RWPE2 (cell line): Measurements from ENCODE around the gene RFLNA.

Experiments
- ATAC-seq: fragments of 200-7000 bp; cut with Tn5 transposase; 3 replicates; pipeline ENCODE4 v1.9.1; 2021; ENCODE audit warnings: low read depth
- DNase-seq: peaks from one replicate; pipeline ENCODE4 v3.0.0-alpha.2; 2020; ENCODE audit warnings: low spot score
- H3K27ac ChIP-seq: fragments of 450-650 bp; 2 replicates; pipeline ENCODE4 v1.5.1; 2017; ENCODE audit warnings: mild to moderate bottlenecking; ENCODE audit not compliant: poor library complexity, severe bottlenecking
- H3K27me3 ChIP-seq: fragments of 250-450 bp; sonication (Bioruptor Pico); 2 replicates; pipeline ENCODE4 v1.5.1; 2021; ENCODE audit warnings: mild to moderate bottlenecking, moderate library complexity; ENCODE audit not compliant: insufficient read depth, poor library complexity, severe bottlenecking
- H3K36me3 ChIP-seq: fragments of 250-450 bp; sonication (Bioruptor Pico); 2 replicates; pipeline ENCODE4 v1.5.1; 2020; ENCODE audit warnings: low read depth, mild to moderate bottlenecking, moderate library complexity
- H3K4me1 ChIP-seq: fragments of 250-450 bp; sonication (Bioruptor Pico); 2 replicates; pipeline ENCODE4 v1.5.1; 2021; ENCODE audit warnings: mild to moderate bottlenecking, moderate library complexity; ENCODE audit not compliant: insufficient read depth, poor library complexity, severe bottlenecking
- H3K4me3 ChIP-seq: fragments of 250-450 bp; sonication (Bioruptor Pico); 2 replicates; pipeline ENCODE4 v1.5.1; 2021; ENCODE audit warnings: mild to moderate bottlenecking, moderate library complexity; ENCODE audit not compliant: severe bottlenecking
- H3K9me3 ChIP-seq: fragments of 250-450 bp; sonication (Bioruptor Pico); 2 replicates; pipeline ENCODE4 v1.5.1; 2021; ENCODE audit warnings: mild to moderate bottlenecking, moderate library complexity; ENCODE audit not compliant: severe bottlenecking
- CTCF ChIP-seq: fragments of 450-650 bp; IDR thresholded peaks from one replicate; pipeline ENCODE4 v1.5.1; 2017; ENCODE audit warnings: mild to moderate bottlenecking, moderate library complexity; ENCODE audit not compliant: poor library complexity, severe bottlenecking

RFLNA gene

DNA sequence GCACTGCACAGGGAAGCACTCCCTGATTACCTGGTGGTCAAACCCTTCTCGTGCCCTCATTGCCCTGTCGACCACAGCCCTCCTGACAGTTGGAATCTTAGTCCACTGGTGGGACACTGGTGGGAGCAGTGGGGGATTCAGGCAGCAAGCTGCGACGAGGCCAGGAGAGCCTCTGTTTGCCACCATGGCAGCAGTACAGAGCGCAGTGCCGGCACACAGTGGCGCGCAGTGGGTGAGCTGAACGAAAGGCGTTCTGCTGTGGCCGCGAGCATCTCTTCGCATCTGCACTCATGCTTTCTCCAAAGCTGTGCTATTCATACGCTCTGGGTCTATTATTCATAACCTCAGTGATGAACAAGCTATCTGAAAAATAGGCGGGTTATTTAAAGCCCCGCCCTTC is 14.3 kb downstream of the RFLNA start:
- no peaks in the 10 kb centered on the region for H3K36me3 ChIP-seq
- no peak for TF ChIP-seq CTCF
- no peak for ATAC-seq
- H3K27ac ChIP-seq = no peak overlapping the region
- DNase-seq = no peak
- H3K27me3 ChIP-seq = no peaks in the 10 kb centered on the region
- H3K9me3 ChIP-seq = no peaks in the 10 kb centered on the region
- H3K4me3 ChIP-seq = no peak overlapping the region
- no peaks in the 10 kb centered on the region for H3K4me1 ChIP-seq

GRCh38 chr12:124309744-124310143 is 14.9 kb downstream of the RFLNA start:
- ATAC-seq (no peak), DNase-seq (no peak)
- Histone ChIP-seq H3K4me3 (no peak overlapping the region), H3K4me1 (no peaks in the 10 kb centered on the region), H3K9me3 (no peaks in the 10 kb centered on the region), H3K36me3 (no peaks in the 10 kb centered on the region), H3K27ac (no peak overlapping the region), H3K27me3 (no peaks in the 10 kb centered on the region)
- no peak for TF ChIP-seq CTCF

- ATAC-seq = no peak
- no peak for TF ChIP-seq CTCF
- DNase-seq = no peak
- Histone ChIP-seq H3K27me3 (no peaks in the 10 kb centered on the region), H3K4me1 (no peaks in the 10 kb centered on the region), H3K4me3 (no peak overlapping the region), H3K9me3 (no peaks in the 10 kb centered on the region), H3K27ac (no peak overlapping the region), H3K36me3 (no peaks in the 10 kb centered on the region)
Measured at GRCh38 chr12:124310178-124310577, 15.3 kb downstream of the RFLNA start.

GRCh38 chr12:124310785-124311184 is 15.9 kb downstream of the RFLNA start:
- no peak overlapping the region for H3K27ac ChIP-seq
- TF ChIP-seq CTCF = no peak
- no peak for ATAC-seq
- no peak overlapping the region for H3K4me3 ChIP-seq
- no peaks in the 10 kb centered on the region for H3K9me3 ChIP-seq
- H3K27me3 ChIP-seq = no peaks in the 10 kb centered on the region
- DNase-seq = no peak
- no peaks in the 10 kb centered on the region for H3K4me1 ChIP-seq
- no peaks in the 10 kb centered on the region for H3K36me3 ChIP-seq

DNA sequence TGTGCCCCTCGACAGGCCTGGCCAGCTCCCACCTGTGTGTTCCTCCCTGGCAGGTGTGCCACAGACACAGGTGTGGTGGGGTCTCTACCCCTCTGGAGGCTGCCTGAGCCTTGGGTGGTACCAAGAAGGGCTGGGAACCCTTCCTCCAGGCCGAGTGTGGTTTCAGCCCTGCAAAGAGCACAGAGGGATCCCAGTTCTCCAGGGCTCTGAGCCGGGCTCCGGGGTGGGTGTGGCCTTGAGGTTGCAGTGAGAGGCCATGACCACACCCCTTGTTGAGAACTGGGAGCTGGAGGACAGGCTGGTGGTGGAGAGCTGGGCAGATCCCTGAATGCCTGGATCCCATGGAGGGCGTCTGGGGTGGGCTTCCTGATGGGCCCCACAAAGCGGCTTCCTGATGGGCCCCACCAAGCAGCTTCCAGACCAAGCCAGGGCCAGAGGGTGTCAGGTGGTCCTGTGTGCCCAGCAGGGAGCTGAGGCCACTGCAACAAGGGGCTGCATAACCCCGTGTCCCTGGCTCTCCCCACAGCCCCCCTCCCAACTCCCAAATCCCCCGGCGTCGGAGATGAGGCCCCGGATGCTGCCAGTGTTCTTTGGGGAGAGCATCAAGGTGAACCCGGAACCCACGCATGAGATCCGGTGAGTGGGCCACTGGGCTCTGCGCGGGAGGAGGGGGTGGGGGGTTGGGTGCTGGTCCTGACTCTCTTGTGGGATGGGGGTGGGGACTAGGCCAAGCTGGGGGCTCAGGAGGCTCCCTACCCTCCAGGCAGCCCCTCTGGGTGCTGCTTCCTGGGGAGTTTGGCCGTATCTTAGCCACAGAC is 16.6 kb downstream of the RFLNA start:
- DNase-seq (no peak), ATAC-seq (no peak)
- TF ChIP-seq CTCF = no peak
- no peaks in the 10 kb centered on the region for H3K4me1 ChIP-seq
- no peaks in the 10 kb centered on the region for H3K27me3 ChIP-seq
- H3K36me3 ChIP-seq = no peaks in the 10 kb centered on the region
- H3K27ac ChIP-seq = no peak overlapping the region
- H3K9me3 ChIP-seq = no peaks in the 10 kb centered on the region
- H3K4me3 ChIP-seq = no peak overlapping the region
